Hepatocyte (in vitro differentiated cells): Measurements from ENCODE around the gene SRMS. TPM values are rescaled to one million over a fixed set of nuclear protein-coding genes. Genes with fewer than 3 reads are reported as not detected.

Experiments used
- DNase-seq: peaks from one replicate; pipeline ENCODE4 v3.0.0-alpha.2; 2016; ENCODE audit warnings: low spot score
- H2AFZ ChIP-seq: fragments of 200-600 bp; sonication (generic); 2 replicates; pipeline ENCODE4 v1.6.0; 2016; ENCODE audit warnings: antibody characterized with exemption, mild to moderate bottlenecking
- H3K27ac ChIP-seq: fragments of 200-600 bp; sonication (generic); 2 replicates; pipeline ENCODE4 v1.5.1; 2016; ENCODE audit warnings: mild to moderate bottlenecking
- H3K27me3 ChIP-seq: fragments of 200-600 bp; sonication (generic); 2 replicates; pipeline ENCODE4 v1.6.1; 2016
- H3K36me3 ChIP-seq: fragments of 200-600 bp; sonication (generic); replicated peaks from 2 replicates; pipeline ENCODE4 v1.5.1; 2016; ENCODE audit warnings: low read depth; ENCODE audit not compliant: insufficient read depth
- H3K4me1 ChIP-seq: fragments of 200-600 bp; sonication (generic); 2 replicates; pipeline ENCODE4 v1.5.1; 2016; ENCODE audit warnings: mild to moderate bottlenecking, moderate library complexity; ENCODE audit not compliant: insufficient read depth
- H3K4me2 ChIP-seq: fragments of 200-600 bp; sonication (generic); 2 replicates; pipeline ENCODE4 v1.6.0; 2016
- H3K4me3 ChIP-seq: fragments of 200-600 bp; sonication (generic); 2 replicates; pipeline ENCODE4 v1.5.1; 2016; ENCODE audit warnings: mild to moderate bottlenecking
- H3K79me2 ChIP-seq: fragments of 200-600 bp; sonication (generic); 2 replicates; pipeline ENCODE4 v1.6.0; 2017; ENCODE audit warnings: mild to moderate bottlenecking
- H3K9me2 ChIP-seq: fragments of 200-600 bp; sonication (generic); replicated peaks from 2 replicates; pipeline ENCODE4 v1.6.0; 2017; ENCODE audit warnings: mild to moderate bottlenecking; ENCODE audit not compliant: insufficient read depth
- H3K9me3 ChIP-seq: fragments of 200-600 bp; sonication (generic); 2 replicates; pipeline ENCODE4 v1.5.1; 2016; ENCODE audit warnings: low read depth, mild to moderate bottlenecking
- H4K20me1 ChIP-seq: fragments of 200-600 bp; sonication (generic); 2 replicates; pipeline ENCODE4 v1.6.0; 2016; ENCODE audit warnings: mild to moderate bottlenecking; ENCODE audit not compliant: insufficient read depth, poor library complexity, severe bottlenecking
- EZH2 ChIP-seq: fragments of 200-600 bp; sonication (generic); IDR thresholded peaks from 2 replicates; pipeline ENCODE4 v1.6.1; 2016; ENCODE audit warnings: antibody characterized with exemption, mild to moderate bottlenecking, borderline replicate concordance
- EZH2phosphoT487 ChIP-seq: fragments of 200-600 bp; sonication (generic); IDR thresholded peaks from one replicate; pipeline ENCODE4 v1.6.1; 2018; ENCODE audit warnings: antibody characterized with exemption, mild to moderate bottlenecking, low read depth, moderate library complexity; ENCODE audit not compliant: unreplicated experiment, severe bottlenecking
- WGBS: methylation state at CpG from one replicate; pipeline ENCODE4 v1.1.6; 2016; ENCODE audit warnings: low lambda C conversion rate; ENCODE audit errors: missing lambda C conversion rate; 5-methylcytosine and 5-hydroxymethylcytosine counted together
- polyA plus RNA-seq: library from polyadenylated mRNA; unstranded; fragments of >200 nt; fragmentation: Nextera tagmentation; extraction: Ambion mirVana; gene quantifications from 2 replicates; pipeline ENCODE4 v1.2.1, GENCODE V29; 2016
- total RNA-seq: library from RNA; depleted of rRNA; stranded (reverse); fragments of >200 nt; gene quantifications from 2 replicates; pipeline ENCODE4 v1.2.3, GENCODE V29; 2014
- TF ChIP-seq, protein P1 (sequence below): fragments of 200-600 bp; sonication (generic); IDR thresholded peaks from 2 replicates; pipeline ENCODE4 v1.5.1; 2016; ENCODE audit warnings: antibody characterized with exemption, mild to moderate bottlenecking; ENCODE audit not compliant: poor library complexity

Gene SRMS
- total and polyA plus RNA-seq, 2 experiments from 2014 or later = not detected

GRCh38 chr20:63567386-63568169 lies 20.0 kb upstream of the SRMS start:
- H2AFZ ChIP-seq = no peak overlapping the region
- no peak overlapping the region for H3K4me2 ChIP-seq
- no peaks in the 10 kb centered on the region for H3K9me2 ChIP-seq
- WGBS = 95% methylated on average over 33 of the region's 37 CpGs
- no peak for DNase-seq
- H3K27me3 ChIP-seq = no peaks in the 10 kb centered on the region
- no peak overlapping the region for H3K4me3 ChIP-seq
- no peaks in the 10 kb centered on the region for H3K36me3 ChIP-seq
- TF ChIP-seq, protein P1, sequence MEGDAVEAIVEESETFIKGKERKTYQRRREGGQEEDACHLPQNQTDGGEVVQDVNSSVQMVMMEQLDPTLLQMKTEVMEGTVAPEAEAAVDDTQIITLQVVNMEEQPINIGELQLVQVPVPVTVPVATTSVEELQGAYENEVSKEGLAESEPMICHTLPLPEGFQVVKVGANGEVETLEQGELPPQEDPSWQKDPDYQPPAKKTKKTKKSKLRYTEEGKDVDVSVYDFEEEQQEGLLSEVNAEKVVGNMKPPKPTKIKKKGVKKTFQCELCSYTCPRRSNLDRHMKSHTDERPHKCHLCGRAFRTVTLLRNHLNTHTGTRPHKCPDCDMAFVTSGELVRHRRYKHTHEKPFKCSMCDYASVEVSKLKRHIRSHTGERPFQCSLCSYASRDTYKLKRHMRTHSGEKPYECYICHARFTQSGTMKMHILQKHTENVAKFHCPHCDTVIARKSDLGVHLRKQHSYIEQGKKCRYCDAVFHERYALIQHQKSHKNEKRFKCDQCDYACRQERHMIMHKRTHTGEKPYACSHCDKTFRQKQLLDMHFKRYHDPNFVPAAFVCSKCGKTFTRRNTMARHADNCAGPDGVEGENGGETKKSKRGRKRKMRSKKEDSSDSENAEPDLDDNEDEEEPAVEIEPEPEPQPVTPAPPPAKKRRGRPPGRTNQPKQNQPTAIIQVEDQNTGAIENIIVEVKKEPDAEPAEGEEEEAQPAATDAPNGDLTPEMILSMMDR = no peak
- TF ChIP-seq EZH2phosphoT487 (no peak), EZH2 (no peak)
- H3K4me1 ChIP-seq = no peaks in the 10 kb centered on the region
- no peaks in the 10 kb centered on the region for H3K9me3 ChIP-seq
- H3K27ac ChIP-seq = no peak overlapping the region
- no peaks in the 10 kb centered on the region for H4K20me1 ChIP-seq
- no peaks in the 10 kb centered on the region for H3K79me2 ChIP-seq

DNA sequence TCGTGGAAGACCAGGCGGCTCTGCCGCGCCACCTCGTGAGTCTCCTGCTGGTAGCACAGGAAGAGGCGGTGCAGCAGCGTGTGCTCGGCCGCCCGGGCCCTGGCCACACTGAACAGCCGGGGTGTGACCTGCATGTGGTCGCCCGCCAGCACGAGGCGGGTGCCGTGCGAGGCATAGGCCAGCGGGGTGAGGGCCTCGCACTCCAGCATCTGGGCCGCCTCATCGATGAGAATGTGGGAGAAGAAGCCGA lies 19.5 kb upstream of the SRMS start:
- no peaks in the 10 kb centered on the region for H3K4me1 ChIP-seq
- WGBS = 98% methylated on average over 21 of the region's 22 CpGs
- no peaks in the 10 kb centered on the region for H3K27me3 ChIP-seq
- no peaks in the 10 kb centered on the region for H3K9me3 ChIP-seq
- H3K36me3 ChIP-seq = no peaks in the 10 kb centered on the region
- no peak overlapping the region for H3K27ac ChIP-seq
- TF ChIP-seq, protein P1 = no peak
- TF ChIP-seq EZH2phosphoT487 (no peak), EZH2 (no peak)
- no peaks in the 10 kb centered on the region for H3K79me2 ChIP-seq
- H4K20me1 ChIP-seq = no peaks in the 10 kb centered on the region
- no peaks in the 10 kb centered on the region for H3K9me2 ChIP-seq
- no peak overlapping the region for H2AFZ ChIP-seq
- H3K4me2 ChIP-seq = no peak overlapping the region
- H3K4me3 ChIP-seq = no peak overlapping the region
- no peak for DNase-seq

DNA sequence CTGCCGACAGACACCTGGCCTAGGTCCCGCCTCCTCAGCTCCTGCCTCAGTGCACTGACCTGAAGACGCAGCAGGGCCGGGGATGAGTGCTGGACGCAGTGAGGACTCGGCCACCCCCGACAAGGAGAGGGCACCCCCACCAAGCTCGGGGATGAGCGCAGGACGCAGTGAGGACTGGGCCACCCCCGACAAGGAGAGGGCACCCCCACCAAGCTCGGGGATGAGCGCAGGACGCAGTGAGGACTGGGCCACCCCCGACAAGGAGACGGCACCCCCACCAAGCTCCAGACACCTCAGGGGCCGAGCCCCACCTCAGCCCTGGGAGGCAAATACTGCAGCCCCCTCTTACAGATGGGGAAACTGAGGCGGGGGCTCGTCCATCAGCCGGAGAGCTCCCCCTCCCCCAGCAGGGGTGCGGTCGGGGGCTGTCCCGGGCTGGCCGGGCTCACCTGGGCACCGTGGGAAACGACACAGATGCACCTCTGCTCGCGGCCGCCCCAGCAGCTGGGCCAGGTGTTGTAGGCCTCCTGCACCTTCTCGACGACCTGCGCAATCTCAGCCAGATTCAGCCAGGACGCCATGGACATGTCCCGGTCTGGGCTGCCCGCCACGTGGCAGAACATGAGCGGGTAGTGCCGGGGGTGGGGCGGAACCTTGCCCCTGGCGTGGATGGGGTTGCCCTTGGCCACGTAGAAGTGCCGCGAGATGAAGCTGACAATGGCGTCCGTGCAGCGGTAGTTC lies 19.0 kb upstream of the SRMS start:
- 95% methylated on average over 42 of the region's 46 CpGs for WGBS
- Histone ChIP-seq H4K20me1 (no peaks in the 10 kb centered on the region), H3K27me3 (no peaks in the 10 kb centered on the region), H3K4me1 (no peaks in the 10 kb centered on the region), H3K9me2 (no peaks in the 10 kb centered on the region), H3K4me2 (no peak overlapping the region), H3K9me3 (no peaks in the 10 kb centered on the region), H3K36me3 (no peaks in the 10 kb centered on the region), H3K4me3 (no peak overlapping the region), H2AFZ (no peak overlapping the region), H3K27ac (no peak overlapping the region), H3K79me2 (no peaks in the 10 kb centered on the region)
- TF ChIP-seq EZH2phosphoT487 (no peak), EZH2 (no peak)
- TF ChIP-seq, protein P1 = no peak
- DNase-seq = no peak
